H1 (cell line): ENCODE measurements around the gene ARL11. TPM values are rescaled to one million over a fixed set of nuclear protein-coding genes. Genes with fewer than 3 reads are reported as not detected.

Experiments
- ATF2 ChIP-seq: IDR thresholded peaks from 2 replicates; pipeline ENCODE4 v1.6.1; 2012; ENCODE audit warnings: low read length, inconsistent platforms
- CHD7 ChIP-seq: fragments of 300-600 bp; sonication (generic); IDR thresholded peaks from 2 replicates; pipeline ENCODE4 v1.7.1; 2012; ENCODE audit warnings: low read length, moderate library complexity, mild to moderate bottlenecking, inconsistent platforms; ENCODE audit not compliant: insufficient replicate concordance
- CREB1 ChIP-seq: IDR thresholded peaks from 2 replicates; pipeline ENCODE4 v1.6.1; 2012; ENCODE audit warnings: inconsistent platforms
- EGR1 ChIP-seq: IDR thresholded peaks from 2 replicates; pipeline ENCODE4 v1.6.1; 2011; ENCODE audit warnings: low read depth, low read length, borderline replicate concordance
- EP300 ChIP-seq, 2 experiments: IDR thresholded peaks; 1 replicate in 1 of 2; 2 replicates in 1 of 2; pipeline ENCODE4 v1.6.1; 2011 to 2012; ENCODE audit warnings: low read depth in 2 of 2, low read length in 2 of 2, mild to moderate bottlenecking in 2 of 2, borderline replicate concordance in 1 of 2, inconsistent platforms in 1 of 2, moderate library complexity in 1 of 2
- FOSL1 ChIP-seq: IDR thresholded peaks from 2 replicates; pipeline ENCODE4 v1.6.1; 2011; ENCODE audit warnings: mild to moderate bottlenecking, low read depth, low read length, moderate library complexity; ENCODE audit not compliant: insufficient read depth
- KDM1A ChIP-seq: fragments of 200-600, 300-600 bp; sonication (generic); IDR thresholded peaks from 2 replicates; pipeline ENCODE4 v1.7.1; 2016; ENCODE audit warnings: mild to moderate bottlenecking, low read length, borderline replicate concordance
- KDM5A ChIP-seq: fragments of 200-600 bp; IDR thresholded peaks from 2 replicates; pipeline ENCODE4 v1.7.1; 2012; ENCODE audit warnings: mild to moderate bottlenecking, low read length, inconsistent platforms, mixed read lengths
- MAX ChIP-seq: IDR thresholded peaks from 2 replicates; pipeline ENCODE4 v1.6.1; 2012; ENCODE audit warnings: inconsistent platforms
- RFX5 ChIP-seq: IDR thresholded peaks from 2 replicates; pipeline ENCODE4 v1.6.1; 2011; ENCODE audit warnings: low read depth, low read length, improper control_type of control experiment, borderline replicate concordance
- polyA plus RNA-seq, 7 experiments: library from polyadenylated mRNA; depleted of rRNA in 3 of 7; stranded (reverse) in 5 of 7; unstranded in 2 of 7; fragments of >200 nt in 5 of 7; fragments of 200-250 nt in 2 of 7; gene quantifications; 1 replicate in 5 of 7; 2 replicates in 1 of 7; 4 replicates in 1 of 7; pipeline versions ENCODE4 v1.2.1 to v1.2.3, GENCODE V29; 2011 to 2013; ENCODE audit warnings: missing spikeins in 2 of 7, mixed read lengths in 2 of 7
- total RNA-seq: library from RNA; stranded (reverse); fragmentation: NEBNext Ultra II Directional; extraction: Animal tissue kit (Norgen Biotek cat#: 25700); gene quantifications from 2 replicates; pipeline ENCODE4 v1.2.1, GENCODE V29; 2021

Gene ARL11
- total and polyA plus RNA-seq, 2 of the 8 experiments (the other 6 are each of a cell fraction or from before 2014, with no cell fraction given): 0.45 to 0.52 TPM

- no peak for TF ChIP-seq CHD7
- TF ChIP-seq EP300 (IDR thresholded peaks at IDR 0.05; ENCODE audit: borderline replicate concordance in 1 of 2, low read depth in 2 of 2, low read length in 2 of 2): no peak
- no peak for TF ChIP-seq ATF2
- no peak for TF ChIP-seq RFX5
- no peak for TF ChIP-seq KDM1A
- TF ChIP-seq KDM5A: no peak
- TF ChIP-seq FOSL1: no peak
- TF ChIP-seq MAX: no peak
- no peak for TF ChIP-seq EGR1
- TF ChIP-seq CREB1: no peak
Measured at GRCh38 chr13:49657241-49657641, 28.9 kb downstream of the ARL11 start (continued).
